Measurements from ENCODE around the gene VIPR2.
"Not testable (repeated sequence)": the region's sequence is repeated elsewhere in the genome, so short reads cannot be mapped to it uniquely, and the experiment has no call there.

Gene VIPR2

DNA sequence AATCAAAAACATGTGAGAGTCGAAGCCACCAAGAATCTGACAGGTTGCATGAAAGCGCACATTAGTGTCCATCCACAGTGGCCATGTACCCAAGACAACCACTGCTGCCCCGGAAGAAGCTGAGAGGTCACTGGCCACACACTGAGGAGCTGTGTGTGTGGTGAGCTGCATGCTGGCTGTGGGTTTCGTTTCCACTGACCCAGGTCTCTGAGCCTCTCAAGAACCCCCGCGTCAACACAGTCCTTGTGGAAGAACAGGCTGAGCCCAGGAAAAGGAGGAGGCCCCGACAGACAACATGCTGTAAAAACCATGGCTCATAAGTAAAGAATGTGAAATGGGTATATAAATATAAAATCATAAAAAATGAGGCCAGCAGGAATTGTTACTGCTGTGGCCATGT, 8.2 kb downstream of the VIPR2 start:
- Histone ChIP-seq H3K4me2 (ENCODE audit: low read depth, low read length) (no peak overlapping the region), H3K36me3 (replicated peaks; ENCODE audit: insufficient read depth, low read length) (no peaks in the 10 kb centered on the region), H3K9me3 (replicated peaks; ENCODE audit: insufficient read depth, low read length) (no peaks in the 10 kb centered on the region), H4K20me1 (ENCODE audit: insufficient read depth, low read length) (no peaks in the 10 kb centered on the region), H3K9me2 (replicated peaks; ENCODE audit: insufficient read depth, low read length) (no peaks in the 10 kb centered on the region), H3K9ac (ENCODE audit: low read length) (no peak overlapping the region), H2AFZ (ENCODE audit: low read length) (no peak overlapping the region), H3K27ac (ENCODE audit: low read length) (no peak overlapping the region), H3K4me1 (ENCODE audit: low read length) (no peaks in the 10 kb centered on the region), H3K79me2 (ENCODE audit: low read length) (no peaks in the 10 kb centered on the region), H3F3A (ENCODE audit: insufficient read depth, low read length) (no peaks in the 10 kb centered on the region), H3K27me3 (replicated peaks; ENCODE audit: insufficient read depth, low read length) (0 out of 2 replicates have a peak, but pooled peaks cover 4% of the 10 kb centered on the region), H3K4me3 (ENCODE audit: low read length) (no peak overlapping the region)
- TF ChIP-seq EZH2phosphoT487 (IDR thresholded peaks at IDR 0.05; ENCODE audit: low read length) (no peak), EZH2 (optimal IDR thresholded peaks at IDR 0.05; ENCODE audit: low read depth, low read length) (no peak)
- TF ChIP-seq, protein P1, sequence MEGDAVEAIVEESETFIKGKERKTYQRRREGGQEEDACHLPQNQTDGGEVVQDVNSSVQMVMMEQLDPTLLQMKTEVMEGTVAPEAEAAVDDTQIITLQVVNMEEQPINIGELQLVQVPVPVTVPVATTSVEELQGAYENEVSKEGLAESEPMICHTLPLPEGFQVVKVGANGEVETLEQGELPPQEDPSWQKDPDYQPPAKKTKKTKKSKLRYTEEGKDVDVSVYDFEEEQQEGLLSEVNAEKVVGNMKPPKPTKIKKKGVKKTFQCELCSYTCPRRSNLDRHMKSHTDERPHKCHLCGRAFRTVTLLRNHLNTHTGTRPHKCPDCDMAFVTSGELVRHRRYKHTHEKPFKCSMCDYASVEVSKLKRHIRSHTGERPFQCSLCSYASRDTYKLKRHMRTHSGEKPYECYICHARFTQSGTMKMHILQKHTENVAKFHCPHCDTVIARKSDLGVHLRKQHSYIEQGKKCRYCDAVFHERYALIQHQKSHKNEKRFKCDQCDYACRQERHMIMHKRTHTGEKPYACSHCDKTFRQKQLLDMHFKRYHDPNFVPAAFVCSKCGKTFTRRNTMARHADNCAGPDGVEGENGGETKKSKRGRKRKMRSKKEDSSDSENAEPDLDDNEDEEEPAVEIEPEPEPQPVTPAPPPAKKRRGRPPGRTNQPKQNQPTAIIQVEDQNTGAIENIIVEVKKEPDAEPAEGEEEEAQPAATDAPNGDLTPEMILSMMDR (IDR thresholded peaks at IDR 0.05; ENCODE audit: low read length), result no peak
- DNase-seq, result no peak

DNA sequence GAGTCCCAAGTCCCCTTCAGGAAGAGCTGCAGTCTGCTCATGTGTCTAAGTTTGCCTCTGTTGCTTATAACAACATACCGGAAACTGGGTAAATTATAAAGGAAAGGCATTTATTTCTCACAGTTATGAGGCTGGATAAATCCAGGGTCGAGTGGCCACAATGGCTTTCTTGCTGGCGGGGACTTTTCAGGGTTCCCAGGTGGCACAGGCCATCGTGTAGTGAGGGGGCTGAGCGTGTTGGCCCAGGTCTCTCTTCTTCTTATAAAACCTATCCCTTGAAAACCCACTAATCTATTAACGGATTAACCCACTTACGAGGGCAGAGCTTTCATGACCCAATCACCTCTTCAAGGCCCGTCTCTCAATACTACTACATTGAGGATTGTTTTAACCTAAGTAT, 8.7 kb downstream of the VIPR2 start:
- no peak overlapping the region for H3K27ac ChIP-seq (ENCODE audit: low read length)
- no peaks in the 10 kb centered on the region for H3K9me3 ChIP-seq (replicated peaks; ENCODE audit: insufficient read depth, low read length)
- H3K27me3 ChIP-seq (replicated peaks; ENCODE audit: insufficient read depth, low read length), result 0 out of 2 replicates have a peak, but pooled peaks cover 4% of the 10 kb centered on the region
- no peaks in the 10 kb centered on the region for H3K36me3 ChIP-seq (replicated peaks; ENCODE audit: insufficient read depth, low read length)
- no peak overlapping the region for H3K4me2 ChIP-seq (ENCODE audit: low read depth, low read length)
- no peak overlapping the region for H3K4me3 ChIP-seq (ENCODE audit: low read length)
- TF ChIP-seq EZH2phosphoT487 (IDR thresholded peaks at IDR 0.05; ENCODE audit: low read length), result no peak
- TF ChIP-seq, protein P1 (IDR thresholded peaks at IDR 0.05; ENCODE audit: low read length), result no peak
- no peak for TF ChIP-seq EZH2 (optimal IDR thresholded peaks at IDR 0.05; ENCODE audit: low read depth, low read length)
- H3F3A ChIP-seq (ENCODE audit: insufficient read depth, low read length), result no peaks in the 10 kb centered on the region
- no peak overlapping the region for H3K9ac ChIP-seq (ENCODE audit: low read length)
- H3K9me2 ChIP-seq (replicated peaks; ENCODE audit: insufficient read depth, low read length), result no peaks in the 10 kb centered on the region
- no peak overlapping the region for H2AFZ ChIP-seq (ENCODE audit: low read length)
- H3K4me1 ChIP-seq (ENCODE audit: low read length), result no peaks in the 10 kb centered on the region
- DNase-seq, result no peak
- H4K20me1 ChIP-seq (ENCODE audit: insufficient read depth, low read length), result no peaks in the 10 kb centered on the region
- H3K79me2 ChIP-seq (ENCODE audit: low read length), result no peaks in the 10 kb centered on the region

DNA sequence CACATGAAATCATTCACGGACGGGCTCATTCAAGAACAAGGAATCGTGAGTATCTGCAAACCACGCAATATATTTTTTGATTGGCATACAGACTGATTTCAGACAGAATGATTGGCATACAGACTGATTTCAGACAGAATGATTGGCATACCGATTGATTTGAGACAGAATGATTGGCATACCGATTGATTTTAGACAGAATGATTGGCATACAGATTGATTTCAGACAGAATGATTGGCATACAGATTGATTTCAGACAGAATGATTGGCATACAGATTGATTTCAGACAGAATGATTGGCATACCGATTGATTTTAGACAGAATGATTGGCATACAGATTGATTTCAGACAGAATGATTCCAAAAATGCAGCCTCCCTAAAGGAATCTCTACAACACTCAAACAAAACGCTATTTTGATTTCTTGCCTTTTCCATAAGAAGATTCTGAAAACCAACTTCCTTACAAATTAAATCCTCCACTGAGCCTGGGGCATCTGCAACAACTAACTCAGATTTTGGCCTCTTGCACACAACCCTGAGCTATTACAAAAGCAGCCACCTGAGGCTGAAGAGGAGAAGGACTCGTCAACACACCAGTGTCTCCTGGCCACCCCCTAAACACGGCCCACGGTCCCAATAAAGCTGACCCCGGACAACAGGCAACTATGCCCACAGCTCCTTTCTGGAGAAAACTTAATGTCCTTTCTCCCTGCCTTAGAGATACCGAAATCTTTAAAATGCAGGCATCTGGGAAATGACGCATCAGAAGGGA, 11.8 kb downstream of the VIPR2 start:
- H3K36me3 ChIP-seq (replicated peaks; ENCODE audit: insufficient read depth, low read length); DNase-seq; H3F3A ChIP-seq (ENCODE audit: insufficient read depth, low read length); H3K27me3 ChIP-seq (replicated peaks; ENCODE audit: insufficient read depth, low read length); H4K20me1 ChIP-seq (ENCODE audit: insufficient read depth, low read length); H2AFZ ChIP-seq (ENCODE audit: low read length); H3K27ac ChIP-seq (ENCODE audit: low read length); H3K4me3 ChIP-seq (ENCODE audit: low read length); H3K9me2 ChIP-seq (replicated peaks; ENCODE audit: insufficient read depth, low read length); H3K9me3 ChIP-seq (replicated peaks; ENCODE audit: insufficient read depth, low read length); H3K4me1 ChIP-seq (ENCODE audit: low read length); H3K79me2 ChIP-seq (ENCODE audit: low read length); H3K4me2 ChIP-seq (ENCODE audit: low read depth, low read length); H3K9ac ChIP-seq (ENCODE audit: low read length): not testable (repeated sequence)

DNA sequence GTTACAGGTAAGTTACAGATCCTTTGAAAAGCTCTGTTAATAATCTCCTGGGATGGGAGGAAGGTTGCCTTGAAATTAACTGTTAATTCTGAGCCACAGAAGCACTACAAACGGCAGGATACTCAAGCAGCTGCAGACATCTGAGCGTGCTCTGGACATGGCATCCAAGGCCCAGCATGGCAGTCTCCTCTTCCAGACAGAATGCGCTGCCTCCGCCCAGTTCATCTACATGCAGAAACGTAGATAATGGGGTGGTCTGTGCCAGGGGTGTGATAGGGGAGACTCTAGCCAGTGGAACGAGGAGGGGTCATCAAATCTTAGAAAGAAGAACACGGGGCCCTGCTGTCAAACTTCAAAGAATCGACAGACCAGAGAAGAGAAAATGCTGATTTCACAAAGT, 13.8 kb downstream of the VIPR2 start:
- Histone ChIP-seq H3K4me3 (ENCODE audit: low read length) (no peak overlapping the region), H3F3A (ENCODE audit: insufficient read depth, low read length) (no peaks in the 10 kb centered on the region), H3K36me3 (replicated peaks; ENCODE audit: insufficient read depth, low read length) (no peaks in the 10 kb centered on the region), H3K27me3 (replicated peaks; ENCODE audit: insufficient read depth, low read length) (no peaks in the 10 kb centered on the region), H3K4me1 (ENCODE audit: low read length) (no peaks in the 10 kb centered on the region), H2AFZ (ENCODE audit: low read length) (no peak overlapping the region), H3K9ac (ENCODE audit: low read length) (no peak overlapping the region), H4K20me1 (ENCODE audit: insufficient read depth, low read length) (no peaks in the 10 kb centered on the region), H3K79me2 (ENCODE audit: low read length) (no peaks in the 10 kb centered on the region), H3K27ac (ENCODE audit: low read length) (no peak overlapping the region), H3K9me3 (replicated peaks; ENCODE audit: insufficient read depth, low read length) (no peaks in the 10 kb centered on the region), H3K9me2 (replicated peaks; ENCODE audit: insufficient read depth, low read length) (no peaks in the 10 kb centered on the region), H3K4me2 (ENCODE audit: low read depth, low read length) (no peak overlapping the region)
- TF ChIP-seq EZH2phosphoT487 (IDR thresholded peaks at IDR 0.05; ENCODE audit: low read length) (no peak), EZH2 (optimal IDR thresholded peaks at IDR 0.05; ENCODE audit: low read depth, low read length) (no peak)
- TF ChIP-seq, protein P1 (IDR thresholded peaks at IDR 0.05; ENCODE audit: low read length), result no peak
- DNase-seq, result no peak

All from MM.1S (cell line).